GM19099 (cell line): ENCODE measurements around the gene PLPPR4.

Experiments used
- POLR2A ChIP-seq: IDR thresholded peaks from 3 replicates; pipeline ENCODE4 v1.6.1; 2011; ENCODE audit warnings: low read depth; ENCODE audit not compliant: insufficient read length; ENCODE audit errors: extremely low read depth

PLPPR4 gene

DNA sequence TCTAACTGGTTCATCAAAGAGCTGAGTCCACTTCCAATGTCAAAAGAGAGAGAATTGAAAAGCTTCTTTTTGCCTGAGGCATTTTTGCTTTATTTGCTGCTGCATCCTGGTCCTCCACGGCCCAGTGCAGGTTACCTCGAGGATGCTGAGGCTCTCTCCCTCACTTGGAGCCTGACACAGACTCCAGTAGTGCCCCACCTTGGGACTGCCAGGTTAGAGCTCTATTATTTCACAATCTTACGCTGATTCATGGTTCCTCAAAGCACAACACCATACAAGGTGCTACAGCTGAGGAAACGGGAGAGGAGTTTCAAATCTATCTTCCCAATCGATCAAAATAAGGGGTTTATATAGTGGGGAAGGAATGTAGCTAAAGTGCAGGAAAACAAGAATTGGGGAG lies 13.6 kb upstream of the PLPPR4 start:
- no peak for TF ChIP-seq POLR2A

DNA sequence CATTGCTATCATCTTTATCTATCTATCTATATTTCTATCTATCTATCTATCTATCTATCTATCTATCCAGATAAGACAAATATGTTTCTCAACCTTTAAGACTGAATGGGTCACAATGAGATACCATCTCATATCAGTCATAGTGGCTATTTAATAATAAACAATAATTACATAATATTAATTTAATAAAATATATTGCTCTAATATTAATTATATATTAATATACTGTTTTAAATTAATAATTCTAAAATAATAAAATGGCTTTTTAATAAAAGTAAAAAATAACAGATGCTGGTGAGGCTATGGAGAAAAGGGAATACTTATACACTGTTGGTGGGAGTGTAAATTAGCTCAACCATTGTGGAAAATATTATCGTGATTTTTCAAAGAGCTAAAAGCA lies 13.0 kb upstream of the PLPPR4 start:
- no peak for TF ChIP-seq POLR2A

DNA sequence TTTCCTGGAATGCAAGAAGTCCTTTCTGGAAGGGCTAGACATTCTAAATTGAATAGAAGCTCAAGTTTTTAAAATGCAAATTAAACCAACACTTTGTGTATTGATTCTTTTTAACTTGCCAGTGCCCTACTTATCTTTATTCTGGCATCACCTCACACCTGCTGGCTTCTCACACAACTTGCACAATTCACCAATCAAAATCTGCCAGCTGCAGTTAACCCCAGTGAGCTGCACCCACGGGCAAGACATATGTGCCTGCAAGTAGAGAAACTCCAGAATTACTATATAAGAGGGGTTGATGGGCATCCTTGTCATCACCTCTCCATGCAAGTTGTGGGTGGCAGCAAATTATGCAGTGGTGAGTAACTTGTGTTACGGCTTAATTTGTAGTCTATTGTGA lies 11.7 kb upstream of the PLPPR4 start:
- no peak for TF ChIP-seq POLR2A

DNA sequence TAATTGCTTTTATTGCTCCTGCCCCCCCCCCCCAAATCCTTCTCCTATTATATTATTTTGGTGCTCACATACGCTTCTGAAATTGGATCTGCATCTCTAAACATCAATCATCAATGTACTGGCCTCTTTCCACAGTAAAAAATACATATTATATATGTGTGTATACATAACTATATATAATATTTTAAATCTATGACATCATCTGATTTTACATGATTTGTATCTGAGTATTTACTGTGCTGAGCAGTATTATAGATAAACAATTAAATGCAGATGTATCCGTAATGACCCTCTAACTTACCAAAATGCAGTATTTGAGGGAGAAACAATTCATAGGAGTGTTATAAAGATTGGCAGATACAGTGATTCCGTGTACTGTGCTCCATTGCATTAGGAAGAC lies 832 bp downstream of the PLPPR4 start:
- TF ChIP-seq POLR2A = no peak

DNA sequence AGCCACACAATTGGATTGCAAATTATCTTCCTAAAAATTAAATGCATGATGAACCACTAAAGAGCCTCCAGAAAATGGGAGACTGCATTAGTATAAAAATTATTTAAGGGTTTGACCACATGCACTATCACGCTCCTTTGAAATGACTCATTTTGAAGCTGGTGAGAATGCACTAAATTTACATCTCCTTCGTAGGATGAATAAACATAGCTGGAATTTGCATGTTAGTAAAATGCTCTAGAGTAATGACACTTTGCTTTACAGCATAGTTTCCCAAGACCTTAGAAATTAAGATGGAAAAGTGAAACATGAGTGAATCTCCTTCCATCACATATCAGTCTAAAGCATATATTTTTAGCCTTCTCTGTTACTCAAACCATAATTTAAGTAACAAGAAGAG lies 2.4 kb downstream of the PLPPR4 start:
- TF ChIP-seq POLR2A = no peak

DNA sequence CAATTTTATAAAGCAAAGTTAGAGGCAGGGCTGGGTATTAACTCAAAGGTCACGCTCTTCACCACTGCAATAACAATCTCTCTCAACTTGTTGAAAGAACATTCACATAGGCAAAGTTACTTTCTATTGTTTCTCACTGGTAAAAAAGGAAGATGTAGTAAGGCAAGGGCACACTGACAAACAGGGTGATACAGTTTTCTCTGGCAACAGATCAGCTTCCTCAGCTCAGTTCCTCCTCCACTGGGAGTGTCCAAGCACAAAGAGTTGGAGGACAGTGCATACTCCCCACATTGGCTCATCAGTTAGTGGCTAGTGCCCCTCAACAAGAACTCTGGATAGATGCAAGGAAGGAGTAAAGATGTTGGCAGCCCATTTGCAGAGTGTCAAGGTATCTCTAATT lies 3.7 kb downstream of the PLPPR4 start:
- TF ChIP-seq POLR2A = no peak

DNA sequence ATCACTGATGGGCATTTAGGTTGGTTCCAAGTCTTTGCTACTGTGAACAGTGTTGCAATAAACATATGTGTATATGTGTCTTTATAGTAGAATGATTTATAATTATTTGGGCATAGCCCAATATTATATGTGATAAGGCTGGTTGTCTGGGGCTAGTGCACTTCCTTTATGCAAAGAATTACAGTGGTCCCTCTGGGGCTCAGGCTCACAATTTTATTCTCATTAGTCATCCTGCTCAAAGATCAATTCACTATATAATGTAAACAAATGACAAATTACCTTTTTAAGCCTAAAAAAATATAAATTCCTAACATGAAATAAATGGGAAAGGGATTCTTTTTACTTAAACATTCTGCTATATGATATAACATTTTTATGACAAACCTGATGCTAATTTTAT lies 5.0 kb downstream of the PLPPR4 start:
- TF ChIP-seq POLR2A = no peak

DNA sequence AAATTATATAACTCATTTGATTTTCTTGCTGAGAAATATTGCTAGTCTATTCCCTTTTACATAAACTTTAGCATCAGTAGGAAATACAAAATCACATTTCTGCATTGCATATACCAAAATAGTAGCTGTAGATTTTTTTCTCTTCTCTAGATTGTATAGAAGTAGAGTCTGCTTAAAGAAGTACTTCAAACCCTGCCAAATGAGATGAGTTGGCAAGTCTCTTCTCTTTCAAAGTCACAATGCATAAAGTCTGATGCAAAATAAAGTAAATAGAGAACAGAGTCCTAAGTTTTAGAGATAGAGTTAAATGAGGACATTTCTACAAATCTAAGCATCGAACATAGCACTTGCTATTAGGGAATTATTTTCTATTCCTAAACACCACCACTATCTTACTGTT lies 6.4 kb downstream of the PLPPR4 start:
- TF ChIP-seq POLR2A = no peak

DNA sequence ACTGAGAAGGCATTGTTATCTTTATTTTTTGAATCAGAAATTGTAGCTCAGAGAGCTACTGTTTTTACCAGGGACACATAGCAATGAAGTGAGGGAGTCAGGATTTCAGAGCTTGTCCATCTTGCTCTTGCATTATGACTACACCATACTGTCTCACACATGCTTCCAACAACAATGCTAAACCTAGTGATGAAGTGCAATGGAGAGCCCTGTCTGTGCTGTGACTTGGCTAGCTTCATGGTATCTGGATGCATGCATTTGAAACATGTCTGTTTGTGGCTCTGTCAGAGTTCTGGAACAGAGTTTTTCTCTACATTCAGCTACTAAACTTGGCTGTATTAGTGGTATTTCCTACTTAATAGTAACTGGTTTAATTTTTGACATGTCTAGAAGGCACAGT lies 7.0 kb downstream of the PLPPR4 start:
- TF ChIP-seq POLR2A = no peak

DNA sequence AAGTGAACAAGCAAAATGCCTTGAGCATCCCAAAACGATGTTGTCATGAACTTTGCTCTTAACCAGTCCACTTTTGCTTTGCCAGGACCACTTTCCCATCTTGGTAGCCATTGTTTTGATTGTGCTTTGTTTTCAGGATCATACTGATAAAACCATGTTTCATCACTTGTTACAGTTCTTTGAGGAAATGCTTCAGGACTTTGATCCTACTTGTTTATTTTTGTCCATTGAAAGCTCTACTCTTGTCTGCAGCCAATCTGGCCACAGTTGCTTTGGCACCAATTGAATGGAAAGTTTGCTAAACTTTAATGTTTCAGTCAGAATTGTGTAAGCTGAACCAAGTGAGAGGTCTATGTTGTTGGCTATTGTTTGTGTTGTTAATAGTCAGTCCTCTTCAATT lies 12.8 kb downstream of the PLPPR4 start:
- TF ChIP-seq POLR2A = no peak

DNA sequence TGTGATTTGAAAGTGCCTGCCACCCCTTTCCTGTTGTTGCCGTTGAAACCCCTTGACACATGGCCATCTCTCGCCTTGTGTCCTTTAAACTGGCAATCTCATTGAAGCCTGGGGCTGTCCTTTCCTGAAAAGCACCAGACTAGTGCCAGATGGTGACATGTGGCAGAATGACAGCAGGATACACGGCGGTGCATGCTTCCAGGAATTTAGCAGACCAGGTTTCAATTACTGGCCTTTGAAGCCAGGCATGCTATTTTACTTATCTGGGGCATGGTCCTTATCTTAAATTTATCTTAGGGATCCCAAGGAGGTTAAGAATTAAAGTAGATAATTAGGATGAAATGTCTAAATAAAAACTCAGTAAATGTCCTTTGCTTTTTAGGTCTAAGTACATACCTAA lies 15.2 kb downstream of the PLPPR4 start:
- no peak for TF ChIP-seq POLR2A

DNA sequence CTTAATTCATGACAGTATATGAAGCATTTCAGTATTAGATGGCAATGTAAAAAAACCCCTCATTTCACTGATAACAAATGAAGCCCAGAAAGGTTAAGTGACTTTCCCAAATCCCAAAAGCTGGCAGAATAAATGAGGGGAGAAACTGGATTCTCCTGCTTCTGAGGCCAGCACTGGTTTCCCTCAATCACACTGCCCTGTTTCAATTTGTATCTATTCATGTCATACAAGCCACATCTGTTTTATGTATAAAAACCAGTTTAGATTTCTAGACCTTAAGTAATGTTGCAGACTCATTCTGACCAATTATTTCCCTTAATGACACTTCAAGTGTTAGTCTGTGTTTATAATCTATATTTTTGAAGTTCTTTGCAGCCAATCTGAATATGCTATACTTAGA lies 16.8 kb downstream of the PLPPR4 start:
- TF ChIP-seq POLR2A = no peak

DNA sequence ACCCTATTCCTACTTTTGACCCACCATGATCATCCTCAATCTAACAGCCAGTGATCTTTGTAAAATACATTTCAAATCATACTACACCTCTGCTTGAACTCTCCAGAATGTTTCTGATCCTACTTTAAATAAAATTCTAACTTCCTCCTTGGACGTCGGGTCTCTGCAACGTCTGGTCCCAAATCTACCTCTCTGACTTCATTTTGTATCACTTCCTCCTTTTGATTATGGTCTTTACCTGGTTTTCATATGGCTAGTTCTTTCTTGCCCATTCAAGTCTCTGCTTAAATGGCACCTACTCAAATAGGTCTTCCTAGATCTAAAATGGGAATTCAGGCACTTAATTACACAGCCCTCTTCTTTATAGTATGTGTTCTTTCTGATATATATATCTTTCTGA lies 18.2 kb downstream of the PLPPR4 start:
- no peak for TF ChIP-seq POLR2A

DNA sequence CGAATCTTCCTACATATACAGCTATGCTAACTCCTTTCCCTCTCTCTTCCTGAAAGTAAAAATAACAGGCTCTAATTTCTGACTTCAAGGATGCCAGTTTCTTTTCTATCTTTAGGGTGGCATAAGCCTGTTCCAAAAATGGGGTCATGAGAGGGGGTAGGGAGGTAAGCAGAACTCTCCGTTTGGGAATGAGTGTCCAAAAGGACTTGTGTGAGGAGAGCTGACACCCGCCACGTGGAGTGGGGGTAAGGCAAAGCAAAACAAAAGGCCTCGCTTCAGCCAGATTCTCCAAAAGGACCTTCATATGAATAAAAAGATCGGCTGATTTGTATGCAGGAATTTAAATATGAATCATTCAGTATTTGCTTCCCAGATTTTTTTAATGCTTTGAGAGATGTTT lies 28.6 kb downstream of the PLPPR4 start:
- no peak for TF ChIP-seq POLR2A

DNA sequence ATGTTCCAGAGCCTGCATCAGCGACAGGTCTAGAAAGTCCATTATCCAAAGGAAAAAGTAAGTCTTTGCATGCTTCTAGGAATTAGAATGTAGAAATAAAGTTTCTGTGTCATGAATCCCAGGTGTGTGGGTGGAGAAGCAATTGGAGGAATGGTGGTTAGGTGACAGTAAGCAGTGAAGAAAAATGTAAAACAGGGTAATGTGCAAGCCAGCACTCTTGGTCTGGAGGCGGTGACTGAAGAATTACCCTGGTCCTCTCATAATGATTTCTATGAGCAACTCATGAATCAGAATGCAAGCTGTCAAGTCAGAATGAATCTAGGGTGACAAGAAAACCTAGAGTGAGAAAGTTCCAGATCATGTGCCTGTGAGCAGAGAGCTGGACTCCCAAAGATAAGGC lies 33.6 kb downstream of the PLPPR4 start:
- no peak for TF ChIP-seq POLR2A

DNA sequence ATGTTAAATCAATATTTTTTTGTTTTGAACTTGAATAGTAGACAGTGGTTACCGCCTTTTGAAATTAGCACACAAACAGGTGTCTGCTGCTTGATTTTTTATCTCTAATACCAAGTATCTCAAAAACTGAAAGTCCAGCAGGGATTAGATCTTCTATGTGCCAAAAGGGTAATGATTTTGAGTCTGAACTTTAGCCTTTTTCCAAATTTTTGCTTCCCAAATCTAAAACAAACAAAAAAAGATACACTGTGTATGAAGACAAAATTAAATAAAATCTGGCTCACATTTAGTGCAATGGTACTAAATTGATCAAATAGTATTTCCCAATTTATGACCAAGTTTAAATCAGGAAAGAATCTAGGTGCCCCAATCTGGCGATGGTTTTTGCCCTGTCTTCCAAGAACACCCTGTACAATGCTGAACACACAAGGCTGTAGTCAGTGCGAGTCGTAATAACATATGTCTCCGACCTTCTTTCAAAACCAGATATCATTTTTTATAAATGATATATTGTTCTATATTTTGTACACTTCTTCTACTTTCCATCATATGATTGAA lies 40.5 kb downstream of the PLPPR4 start:
- TF ChIP-seq POLR2A = no peak

DNA sequence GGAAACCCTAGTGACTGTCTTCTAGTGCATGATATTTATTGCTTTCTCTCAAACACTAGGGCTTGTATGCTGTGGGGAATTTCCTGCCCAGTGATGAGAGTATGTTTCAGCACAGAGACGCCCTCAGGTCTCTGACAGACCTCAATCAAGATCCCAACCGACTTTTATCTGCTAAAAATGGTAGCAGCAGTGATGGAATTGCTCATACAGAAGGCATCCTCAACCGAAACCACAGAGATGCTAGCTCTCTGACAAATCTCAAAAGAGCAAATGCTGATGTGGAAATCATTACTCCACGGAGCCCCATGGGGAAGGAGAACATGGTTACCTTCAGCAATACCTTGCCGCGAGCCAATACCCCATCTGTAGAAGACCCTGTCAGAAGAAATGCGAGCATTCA lies 41.3 kb downstream of the PLPPR4 start:
- TF ChIP-seq POLR2A = no peak

DNA sequence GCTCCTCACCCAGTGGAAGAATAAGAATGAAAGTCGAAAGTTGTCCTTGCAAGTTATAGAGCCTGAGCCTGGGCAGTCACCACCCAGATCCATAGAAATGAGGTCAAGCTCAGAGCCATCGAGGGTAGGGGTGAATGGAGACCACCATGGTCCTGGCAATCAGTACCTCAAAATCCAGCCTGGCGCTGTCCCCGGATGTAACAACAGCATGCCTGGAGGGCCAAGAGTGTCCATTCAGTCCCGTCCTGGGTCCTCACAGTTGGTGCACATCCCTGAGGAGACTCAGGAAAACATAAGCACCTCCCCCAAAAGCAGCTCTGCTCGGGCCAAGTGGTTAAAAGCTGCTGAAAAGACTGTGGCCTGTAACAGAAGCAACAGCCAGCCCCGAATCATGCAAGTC lies 41.8 kb downstream of the PLPPR4 start:
- TF ChIP-seq POLR2A = no peak

DNA sequence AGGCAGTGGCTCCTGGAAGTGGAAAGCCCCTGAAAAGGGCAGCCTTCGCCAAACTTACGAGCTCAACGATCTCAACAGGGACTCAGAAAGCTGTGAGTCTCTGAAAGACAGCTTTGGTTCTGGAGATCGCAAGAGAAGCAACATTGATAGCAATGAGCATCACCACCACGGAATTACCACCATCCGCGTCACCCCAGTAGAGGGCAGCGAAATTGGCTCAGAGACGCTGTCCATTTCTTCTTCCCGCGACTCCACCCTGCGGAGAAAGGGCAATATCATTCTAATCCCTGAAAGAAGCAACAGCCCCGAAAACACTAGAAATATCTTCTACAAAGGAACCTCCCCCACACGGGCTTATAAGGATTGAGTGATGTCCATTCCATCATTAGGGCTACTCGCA lies 42.4 kb downstream of the PLPPR4 start:
- TF ChIP-seq POLR2A = no peak

DNA sequence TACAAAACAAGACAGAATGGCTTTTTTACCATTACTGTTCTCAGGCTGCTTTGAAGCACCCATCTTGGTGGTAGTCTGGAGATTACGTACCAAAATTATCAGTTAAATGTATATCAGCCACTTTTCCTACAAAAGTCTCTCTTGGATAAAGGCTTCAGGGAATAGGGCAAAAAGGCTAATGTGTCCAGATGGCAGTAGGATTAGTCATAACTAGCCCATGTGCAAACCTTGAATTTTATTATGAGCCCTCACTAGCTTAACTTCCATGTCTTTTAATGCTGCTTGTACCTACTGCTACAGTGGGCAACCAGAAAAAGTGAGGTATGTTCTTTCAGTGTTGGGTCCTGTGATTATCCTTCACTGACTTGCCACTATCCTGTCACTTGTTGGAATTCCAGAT lies 51.0 kb downstream of the PLPPR4 start:
- TF ChIP-seq POLR2A = no peak
